ENCODE measurements around the gene MAMDC2. TPM values are rescaled to one million over a fixed set of nuclear protein-coding genes. Genes with fewer than 3 reads are reported as not detected.

MAMDC2 gene
- total RNA-seq, 4 donors from 2014 or later: 15.8 to 19.6 (median 18.4) TPM

- WGBS, 2 donors: 92 to 93% methylated on average over 3 of the region's 3 CpGs
Observed at GRCh38 chr9:70000469-70000868, 43.2 kb upstream of the MAMDC2 start.

GRCh38 chr9:70003901-70004714, 39.5 kb upstream of the MAMDC2 start:
- DNase-seq: no peak
- no peaks in the 10 kb centered on the region for H3K4me1 ChIP-seq
- H3K9me3 ChIP-seq: no peaks in the 10 kb centered on the region
- TF ChIP-seq CTCF (IDR thresholded peaks at IDR 0.05) (no peak), POLR2A (IDR thresholded peaks at IDR 0.05) (no peak)
- intact Hi-C loops (cut with DNase I): loop anchor here (10.0 kb wide), 1 partner anchor 61 kb away; no protein-coding TSS in a partner anchor
- 85 to 90% methylated on average over 2 of the region's 2 CpGs for WGBS, 2 donors
- no peak overlapping the region for H3K4me3 ChIP-seq (replicated peaks in 1 of 3)
- H3K36me3 ChIP-seq: no peaks in the 10 kb centered on the region
- no peaks in the 10 kb centered on the region for H3K27me3 ChIP-seq
- no peak overlapping the region for H3K27ac ChIP-seq

More at GRCh38 chr9:70000469-70000868, 43.2 kb upstream of the MAMDC2 start:
- no peaks in the 10 kb centered on the region for H3K9me3 ChIP-seq
- H3K36me3 ChIP-seq: no peaks in the 10 kb centered on the region
- H3K27me3 ChIP-seq: no peaks in the 10 kb centered on the region
- DNase-seq: no peak
- no peak overlapping the region for H3K4me3 ChIP-seq (replicated peaks in 1 of 3)
- peaks cover 19 to 21% of the 10 kb centered on the region in 2 donors for H3K4me1 ChIP-seq
- no peak overlapping the region for H3K27ac ChIP-seq
- TF ChIP-seq CTCF (IDR thresholded peaks at IDR 0.05): no peak
- TF ChIP-seq POLR2A (IDR thresholded peaks at IDR 0.05): no peak
- intact Hi-C loops (cut with DNase I): loop anchor here (10.0 kb wide), 1 partner anchor 64 kb away; no protein-coding TSS in a partner anchor

- intact Hi-C loops (cut with DNase I): loop anchor here (10.0 kb wide), 1 partner anchor 58 kb away; no protein-coding TSS in a partner anchor
- no peaks in the 10 kb centered on the region for H3K36me3 ChIP-seq
- no peaks in the 10 kb centered on the region for H3K4me1 ChIP-seq
- no peak for TF ChIP-seq POLR2A (IDR thresholded peaks at IDR 0.05)
- no peak for TF ChIP-seq CTCF (IDR thresholded peaks at IDR 0.05)
- WGBS, 2 donors: 60 to 70% methylated on average over 3 of the region's 3 CpGs
- no peak for DNase-seq
- H3K27ac ChIP-seq: no peak overlapping the region
- H3K4me3 ChIP-seq (replicated peaks in 1 of 3): no peak overlapping the region
- no peaks in the 10 kb centered on the region for H3K9me3 ChIP-seq
- H3K27me3 ChIP-seq: no peaks in the 10 kb centered on the region
Observed at GRCh38 chr9:70006306-70006705, 37.3 kb upstream of the MAMDC2 start.

GRCh38 chr9:70007831-70008230, 35.8 kb upstream of the MAMDC2 start:
- Histone ChIP-seq H3K9me3 (no peaks in the 10 kb centered on the region), H3K4me1 (no peaks in the 10 kb centered on the region), H3K27ac (no peak overlapping the region), H3K4me3 (replicated peaks in 1 of 3) (no peak overlapping the region), H3K27me3 (no peaks in the 10 kb centered on the region), H3K36me3 (no peaks in the 10 kb centered on the region)
- intact Hi-C loops (cut with DNase I): loop anchor here (10.0 kb wide), 1 partner anchor 57 kb away; no protein-coding TSS in a partner anchor
- TF ChIP-seq POLR2A (IDR thresholded peaks at IDR 0.05) (no peak), CTCF (IDR thresholded peaks at IDR 0.05) (no peak)
- DNase-seq: no peak
- 85 to 87% methylated on average over 2 of the region's 2 CpGs for WGBS, 2 donors

- Histone ChIP-seq H3K4me3 (replicated peaks in 1 of 3) (no peak overlapping the region), H3K9me3 (no peaks in the 10 kb centered on the region), H3K4me1 (no peaks in the 10 kb centered on the region), H3K36me3 (no peaks in the 10 kb centered on the region), H3K27me3 (no peaks in the 10 kb centered on the region), H3K27ac (no peak overlapping the region)
- TF ChIP-seq POLR2A (IDR thresholded peaks at IDR 0.05) (no peak), CTCF (IDR thresholded peaks at IDR 0.05) (no peak)
- intact Hi-C loops (cut with DNase I): no loop called here
- WGBS, 2 donors: 31 to 38% methylated on average over 3 of the region's 3 CpGs
- DNase-seq: no peak
Observed at GRCh38 chr9:70010015-70010414, 33.6 kb upstream of the MAMDC2 start.

Measured in thyroid gland (tissue), 4 donors.